Cerebellar nuclear complex (tissue), 1 donor: ENCODE data around the gene GSTO2.
"Not testable (repeated sequence)": the region's sequence is repeated elsewhere in the genome, so short reads cannot be mapped to it uniquely, and the experiment has no call there.

Experiments used
- DNase-seq, 2 experiments: peaks; one replicate each; lab custom pipeline; 2025; lab: John Stamatoyannopoulos, UW

GSTO2 gene

GRCh38 chr10:104268713-104269645, at the start of gene GSTO2:
Gene GSTO2, plus strand, starts transcription at chr10:104269184. Its CDS starts 5,732 bp downstream, at chr10:104274916.
- DNase-seq = peak; percentile 89 to 92

GRCh38 chr10:104220522-104220921, 48.5 kb upstream of the GSTO2 start:
- no peak for DNase-seq

GRCh38 chr10:104223304-104223703, 45.7 kb upstream of the GSTO2 start:
- no peak for DNase-seq

GRCh38 chr10:104230490-104230889, 38.5 kb upstream of the GSTO2 start:
- no peak for DNase-seq

GRCh38 chr10:104231784-104232612, 37.0 kb upstream of the GSTO2 start, which contains the start of gene CFAP43:
Gene CFAP43, minus strand, starts transcription at chr10:104232364. Its CDS starts 118 bp downstream, at chr10:104232246.
- DNase-seq = peak; percentile 52 to 84

GRCh38 chr10:104232613-104233102, 36.3 kb upstream of the GSTO2 start:
- DNase-seq = no peak

GRCh38 chr10:104233817-104234216, 35.2 kb upstream of the GSTO2 start:
- DNase-seq = no peak

GRCh38 chr10:104234934-104235333, 34.0 kb upstream of the GSTO2 start:
- no peak for DNase-seq

GRCh38 chr10:104235801-104236200, 33.2 kb upstream of the GSTO2 start:
- no peak for DNase-seq

- DNase-seq = no peak
These were observed 28.9 kb upstream of the GSTO2 start for GRCh38 chr10:104240078-104240477.

GRCh38 chr10:104242545-104242944, 26.4 kb upstream of the GSTO2 start:
- no peak for DNase-seq

GRCh38 chr10:104243009-104243408, 26.0 kb upstream of the GSTO2 start:
- not testable (repeated sequence) for DNase-seq

GRCh38 chr10:104243512-104243911, 25.5 kb upstream of the GSTO2 start:
- DNase-seq = no peak

- DNase-seq = no peak
These were observed 23.8 kb upstream of the GSTO2 start for GRCh38 chr10:104245066-104245632.

GRCh38 chr10:104246976-104247375, 22.0 kb upstream of the GSTO2 start:
- DNase-seq = no peak

- DNase-seq = no peak
These were observed 21.4 kb upstream of the GSTO2 start for GRCh38 chr10:104247513-104248146.

- DNase-seq = not testable (repeated sequence)
These were observed 20.1 kb upstream of the GSTO2 start for GRCh38 chr10:104248931-104249330.

GRCh38 chr10:104250371-104250770, 18.6 kb upstream of the GSTO2 start:
- no peak for DNase-seq

- DNase-seq = no peak
These were observed 17.5 kb upstream of the GSTO2 start for GRCh38 chr10:104251443-104251842.

GRCh38 chr10:104252368-104252767, 16.6 kb upstream of the GSTO2 start:
- no peak for DNase-seq

- no peak for DNase-seq
These were observed 15.9 kb upstream of the GSTO2 start for GRCh38 chr10:104253106-104253505.
